Activated T-helper 9 cell treated with anti-CD3 and anti-CD28 coated beads, Interleukin-2, amount 50 U/mL, for 16 hours (primary cell): Measurements from ENCODE around the gene FARS2.

ENCODE experiments used
- DNase-seq: peaks from one replicate; pipeline ENCODE4 v3.0.0-alpha.2; 2020; ENCODE audit warnings: low read depth

The FARS2 gene

GRCh38 chr6:5468586-5468985, 207.3 kb downstream of the FARS2 start:
- no peak for DNase-seq

GRCh38 chr6:5469101-5469846, 208.0 kb downstream of the FARS2 start:
- DNase-seq = no peak

GRCh38 chr6:5471044-5471443, 209.7 kb downstream of the FARS2 start:
- DNase-seq = peak; percentile 19

- no peak for DNase-seq
Measured at GRCh38 chr6:5471637-5472398, 210.5 kb downstream of the FARS2 start.

- no peak for DNase-seq
Measured at GRCh38 chr6:5472571-5472970, 211.3 kb downstream of the FARS2 start.

GRCh38 chr6:5475779-5476178, 214.5 kb downstream of the FARS2 start:
- no peak for DNase-seq

- no peak for DNase-seq
Measured at GRCh38 chr6:5478380-5478779, 217.1 kb downstream of the FARS2 start.

GRCh38 chr6:5481033-5481432, 219.7 kb downstream of the FARS2 start:
- DNase-seq = no peak

GRCh38 chr6:5481750-5482149, 220.4 kb downstream of the FARS2 start:
- no peak for DNase-seq

GRCh38 chr6:5482619-5483018, 221.3 kb downstream of the FARS2 start:
- DNase-seq = no peak

- no peak for DNase-seq
Measured at GRCh38 chr6:5484692-5485091, 223.4 kb downstream of the FARS2 start.

- DNase-seq = no peak
Measured at GRCh38 chr6:5486214-5486613, 224.9 kb downstream of the FARS2 start.

GRCh38 chr6:5490501-5491069, 229.3 kb downstream of the FARS2 start:
- DNase-seq = no peak

- DNase-seq = no peak
Measured at GRCh38 chr6:5492356-5492755, 231.0 kb downstream of the FARS2 start.

GRCh38 chr6:5493806-5494205, 232.5 kb downstream of the FARS2 start:
- no peak for DNase-seq

GRCh38 chr6:5497896-5498578, 236.7 kb downstream of the FARS2 start:
- no peak for DNase-seq

- DNase-seq = no peak
Measured at GRCh38 chr6:5498579-5498899, 237.2 kb downstream of the FARS2 start.

GRCh38 chr6:5499644-5500306, 238.5 kb downstream of the FARS2 start:
- DNase-seq = no peak

- DNase-seq = no peak
Measured at GRCh38 chr6:5501837-5502236, 240.5 kb downstream of the FARS2 start.

GRCh38 chr6:5504078-5504477, 242.8 kb downstream of the FARS2 start:
- no peak for DNase-seq

GRCh38 chr6:5506149-5506548, 244.8 kb downstream of the FARS2 start:
- no peak for DNase-seq

GRCh38 chr6:5506597-5506996, 245.3 kb downstream of the FARS2 start:
- no peak for DNase-seq
